ENCODE measurements around the gene PLCB1.

DNA sequence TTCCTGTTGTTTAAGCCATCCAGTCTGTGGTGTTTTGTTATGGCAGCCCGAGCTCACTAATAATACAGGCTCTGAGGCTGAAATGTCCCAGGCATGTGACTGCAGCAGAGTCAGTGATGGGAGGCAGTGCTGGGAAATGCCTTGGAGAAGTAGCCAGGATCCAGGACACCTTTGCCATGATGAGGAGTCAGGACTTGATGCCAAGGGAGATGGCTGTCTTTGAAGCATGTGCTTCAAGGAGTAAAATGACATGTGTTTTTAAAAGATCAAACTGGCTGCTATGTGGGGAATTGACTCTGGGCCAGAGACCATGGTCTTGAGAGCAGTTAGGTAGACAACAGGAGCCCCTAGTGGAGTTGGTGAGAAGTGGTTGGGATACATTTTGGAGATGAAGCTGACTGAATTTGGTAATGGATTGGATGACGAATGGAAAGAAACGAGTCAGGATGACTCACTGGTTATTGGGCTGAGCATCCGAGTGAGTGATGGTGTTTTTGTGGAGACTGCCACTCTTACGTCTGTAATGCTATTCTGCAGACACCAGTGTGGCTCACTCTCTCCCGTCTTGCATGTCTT is 322.2 kb downstream of the PLCB1 start:
- TF ChIP-seq, protein P1, sequence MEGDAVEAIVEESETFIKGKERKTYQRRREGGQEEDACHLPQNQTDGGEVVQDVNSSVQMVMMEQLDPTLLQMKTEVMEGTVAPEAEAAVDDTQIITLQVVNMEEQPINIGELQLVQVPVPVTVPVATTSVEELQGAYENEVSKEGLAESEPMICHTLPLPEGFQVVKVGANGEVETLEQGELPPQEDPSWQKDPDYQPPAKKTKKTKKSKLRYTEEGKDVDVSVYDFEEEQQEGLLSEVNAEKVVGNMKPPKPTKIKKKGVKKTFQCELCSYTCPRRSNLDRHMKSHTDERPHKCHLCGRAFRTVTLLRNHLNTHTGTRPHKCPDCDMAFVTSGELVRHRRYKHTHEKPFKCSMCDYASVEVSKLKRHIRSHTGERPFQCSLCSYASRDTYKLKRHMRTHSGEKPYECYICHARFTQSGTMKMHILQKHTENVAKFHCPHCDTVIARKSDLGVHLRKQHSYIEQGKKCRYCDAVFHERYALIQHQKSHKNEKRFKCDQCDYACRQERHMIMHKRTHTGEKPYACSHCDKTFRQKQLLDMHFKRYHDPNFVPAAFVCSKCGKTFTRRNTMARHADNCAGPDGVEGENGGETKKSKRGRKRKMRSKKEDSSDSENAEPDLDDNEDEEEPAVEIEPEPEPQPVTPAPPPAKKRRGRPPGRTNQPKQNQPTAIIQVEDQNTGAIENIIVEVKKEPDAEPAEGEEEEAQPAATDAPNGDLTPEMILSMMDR (IDR thresholded peaks at IDR 0.05; ENCODE audit: insufficient read depth, low read depth, low read length), result peak; percentile 65
- no peak for TF ChIP-seq EZH2 (IDR thresholded peaks at IDR 0.05; ENCODE audit: insufficient read depth, low read length)

Measured in astrocyte (in vitro differentiated cells and primary cell).